ENCODE results near the gene ILKAP.
A peak's percentile ranks its signal among the peaks of the same experiment; 100 is the strongest.

Gene ILKAP

GRCh38 chr2:238159071-238159539 lies 44.4 kb downstream of the ILKAP start:
- peak overlapping the region; percentile 30 for H3K4me3 ChIP-seq (replicated peaks; ENCODE audit: low read depth, low read length)
- TF ChIP-seq CTCF (IDR thresholded peaks at IDR 0.05; ENCODE audit: low read length, missing control alignments), result no peak
- no peak for DNase-seq (ENCODE audit: low read depth)

GRCh38 chr2:238158509-238159070 lies 44.9 kb downstream of the ILKAP start, which contains the start of gene ERFE:
TSS of gene ERFE (plus strand) at chr2:238158970. CDS start at chr2:238159008, 38 bp downstream.
- peak within 1 kb of the TSS; percentile 30 for H3K4me3 ChIP-seq (replicated peaks; ENCODE audit: low read depth, low read length)
- DNase-seq (ENCODE audit: low read depth), result peak; percentile 43
- peak; percentile 13 for TF ChIP-seq CTCF (IDR thresholded peaks at IDR 0.05; ENCODE audit: low read length, missing control alignments)

- no peak for TF ChIP-seq CTCF (IDR thresholded peaks at IDR 0.05; ENCODE audit: low read length, missing control alignments)
- H3K4me3 ChIP-seq (replicated peaks; ENCODE audit: low read depth, low read length), result no peak overlapping the region
- DNase-seq (ENCODE audit: low read depth), result no peak
Observed at GRCh38 chr2:238158018-238158508, 45.4 kb downstream of the ILKAP start.

GRCh38 chr2:238157506-238158017 lies 45.9 kb downstream of the ILKAP start:
- no peak overlapping the region for H3K4me3 ChIP-seq (replicated peaks; ENCODE audit: low read depth, low read length)
- TF ChIP-seq CTCF (IDR thresholded peaks at IDR 0.05; ENCODE audit: low read length, missing control alignments), result no peak
- no peak for DNase-seq (ENCODE audit: low read depth)

GRCh38 chr2:238155761-238156694 lies 47.5 kb downstream of the ILKAP start:
- DNase-seq (ENCODE audit: low read depth), result peak; percentile 43

More at GRCh38 chr2:238155761-238156694, 47.5 kb downstream of the ILKAP start:
- H3K4me3 ChIP-seq (replicated peaks; ENCODE audit: low read depth, low read length), result no peak overlapping the region
- TF ChIP-seq CTCF (IDR thresholded peaks at IDR 0.05; ENCODE audit: low read length, missing control alignments), result no peak
